ENCODE results near the gene PRRT1B. TPM values are rescaled to one million over a fixed set of nuclear protein-coding genes. Genes with fewer than 3 reads are reported as not detected.

The PRRT1B gene
- total and polyA plus RNA-seq, 9 of the 15 experiments (the other 6 are each of a cell fraction or from before 2014, with no cell fraction given): not detected

DNA sequence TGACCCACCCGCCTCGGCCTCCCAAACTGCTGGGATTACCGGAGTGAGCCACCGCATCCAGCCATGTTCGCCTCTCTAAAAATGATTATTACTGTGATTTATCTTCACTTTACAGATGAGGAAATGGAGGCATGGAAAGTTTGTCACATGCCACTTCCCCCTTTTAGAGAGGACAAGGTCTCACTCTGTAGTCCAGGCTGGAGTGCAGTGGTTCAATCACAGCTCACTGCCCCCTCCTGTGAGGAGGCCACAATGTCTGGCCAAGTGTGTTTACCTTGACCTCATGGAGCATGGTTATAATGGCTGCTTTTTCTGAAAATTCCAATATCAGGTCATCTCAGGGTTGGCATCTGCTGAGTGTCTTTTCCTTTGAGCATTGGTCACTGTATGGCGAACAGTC is 6.7 kb downstream of the PRRT1B start:
- BruUV-seq (replicated peaks): no TSS peak
- H3K27ac ChIP-seq (ENCODE audit: extremely low read depth, low read depth, low read length): no peak overlapping the region
- no peaks in the 10 kb centered on the region for H3K9me3 ChIP-seq (replicated peaks; ENCODE audit: control insufficient read depth, insufficient read depth, low read depth, low read length)
- H3K79me2 ChIP-seq (ENCODE audit: control insufficient read depth, insufficient read depth, low read length): no peaks in the 10 kb centered on the region
- intact Hi-C loops (cut with micrococcal nuclease) (no loop called here), in situ Hi-C loops (cut with MboI) (no loop called here)
- H3K4me1 ChIP-seq (replicated peaks in 1 of 2; ENCODE audit: control insufficient read depth in 2 of 2, insufficient read depth in 2 of 2, low read length in 2 of 2): peaks cover 0 to 10% of the 10 kb centered on the region in 2 experiments; a peak in 2 of 5 replicates
- H4K20me1 ChIP-seq (replicated peaks; ENCODE audit: control insufficient read depth, insufficient read depth, low read length): no peaks in the 10 kb centered on the region
- ChIA-PET CTCF (ENCODE audit: low intra/inter-chr PET ratio) (no interaction called here), POLR2A (interaction anchor here (0.7 kb wide), 1 partner anchor 21 kb away, joined by 3 read pairs; the partner anchor contains the start of gene UCK1)
- no peak overlapping the region for H2AFZ ChIP-seq (ENCODE audit: low read depth, low read length)
- TF ChIP-seq ZNF77 (CRISPR knock-in tag; IDR thresholded peaks at IDR 0.05): no peak
- TF ChIP-seq, protein P1, sequence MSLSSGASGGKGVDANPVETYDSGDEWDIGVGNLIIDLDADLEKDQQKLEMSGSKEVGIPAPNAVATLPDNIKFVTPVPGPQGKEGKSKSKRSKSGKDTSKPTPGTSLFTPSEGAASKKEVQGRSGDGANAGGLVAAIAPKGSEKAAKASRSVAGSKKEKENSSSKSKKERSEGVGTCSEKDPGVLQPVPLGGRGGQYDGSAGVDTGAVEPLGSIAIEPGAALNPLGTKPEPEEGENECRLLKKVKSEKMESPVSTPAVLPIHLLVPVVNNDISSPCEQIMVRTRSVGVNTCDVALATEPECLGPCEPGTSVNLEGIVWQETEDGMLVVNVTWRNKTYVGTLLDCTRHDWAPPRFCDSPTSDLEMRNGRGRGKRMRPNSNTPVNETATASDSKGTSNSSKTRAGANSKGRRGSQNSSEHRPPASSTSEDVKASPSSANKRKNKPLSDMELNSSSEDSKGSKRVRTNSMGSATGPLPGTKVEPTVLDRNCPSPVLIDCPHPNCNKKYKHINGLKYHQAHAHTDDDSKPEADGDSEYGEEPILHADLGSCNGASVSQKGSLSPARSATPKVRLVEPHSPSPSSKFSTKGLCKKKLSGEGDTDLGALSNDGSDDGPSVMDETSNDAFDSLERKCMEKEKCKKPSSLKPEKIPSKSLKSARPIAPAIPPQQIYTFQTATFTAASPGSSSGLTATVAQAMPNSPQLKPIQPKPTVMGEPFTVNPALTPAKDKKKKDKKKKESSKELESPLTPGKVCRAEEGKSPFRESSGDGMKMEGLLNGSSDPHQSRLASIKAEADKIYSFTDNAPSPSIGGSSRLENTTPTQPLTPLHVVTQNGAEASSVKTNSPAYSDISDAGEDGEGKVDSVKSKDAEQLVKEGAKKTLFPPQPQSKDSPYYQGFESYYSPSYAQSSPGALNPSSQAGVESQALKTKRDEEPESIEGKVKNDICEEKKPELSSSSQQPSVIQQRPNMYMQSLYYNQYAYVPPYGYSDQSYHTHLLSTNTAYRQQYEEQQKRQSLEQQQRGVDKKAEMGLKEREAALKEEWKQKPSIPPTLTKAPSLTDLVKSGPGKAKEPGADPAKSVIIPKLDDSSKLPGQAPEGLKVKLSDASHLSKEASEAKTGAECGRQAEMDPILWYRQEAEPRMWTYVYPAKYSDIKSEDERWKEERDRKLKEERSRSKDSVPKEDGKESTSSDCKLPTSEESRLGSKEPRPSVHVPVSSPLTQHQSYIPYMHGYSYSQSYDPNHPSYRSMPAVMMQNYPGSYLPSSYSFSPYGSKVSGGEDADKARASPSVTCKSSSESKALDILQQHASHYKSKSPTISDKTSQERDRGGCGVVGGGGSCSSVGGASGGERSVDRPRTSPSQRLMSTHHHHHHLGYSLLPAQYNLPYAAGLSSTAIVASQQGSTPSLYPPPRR (CRISPR knock-in tag; IDR thresholded peaks at IDR 0.05; ENCODE audit: borderline replicate concordance): no peak
- no peak overlapping the region for H3K9ac ChIP-seq (ENCODE audit: insufficient read depth in 1 of 2, low read depth in 2 of 2, low read length in 2 of 2)
- no peak overlapping the region for H3K4me2 ChIP-seq (ENCODE audit: insufficient read depth, low read length)
- DNase-seq (ENCODE audit: extremely low read depth in 1 of 4, low spot score in 3 of 4): no peak
- H3K4me3 ChIP-seq: no peak overlapping the region
- WGBS (ENCODE audit: insufficient coverage, low coverage, missing lambda C conversion rate): 6% methylated on average over 6 of the region's 6 CpGs
- FAIRE-seq: no peak
- no peaks in the 10 kb centered on the region for H3K36me3 ChIP-seq (ENCODE audit: control insufficient read depth, insufficient read depth, low read length)
- H3K27me3 ChIP-seq (ENCODE audit: control insufficient read depth in 2 of 2, insufficient read depth in 2 of 2, low read length in 2 of 2): peaks cover 18 to 22% of the 10 kb centered on the region in 2 experiments; a peak in 4 of 5 replicates
- no peak for ATAC-seq
- no peaks in the 10 kb centered on the region for H3K9me1 ChIP-seq (ENCODE audit: control insufficient read depth, insufficient read depth, low read length)
